Skin epidermis (tissue), 12 donors: ENCODE measurements around the gene CD37.
"Not testable (repeated sequence)": the region's sequence is repeated elsewhere in the genome, so short reads cannot be mapped to it uniquely, and the experiment has no call there.

ENCODE experiments used
- H3K27ac ChIP-seq, 21 experiments: fragments of 200-600 bp; sonication (generic) in 11 of 21; one replicate each; pipeline ENCODE4 v1.5.0; 2020; ENCODE audit warnings: mild to moderate bottlenecking in 3 of 21, inconsistent platforms in 2 of 21, moderate library complexity in 2 of 21
- H3K4me3 ChIP-seq, 7 experiments: fragments of 200-600 bp; sonication (generic) in 2 of 7; one replicate each; pipeline ENCODE4 v1.5.0; 2020; ENCODE audit warnings: inconsistent platforms in 2 of 7, mild to moderate bottlenecking in 2 of 7, moderate library complexity in 1 of 7

CD37 gene

GRCh38 chr19:49327878-49328544 lies 7.2 kb upstream of the CD37 start:
- peak overlapping the region in 1 of 21 experiments; percentile 45 for H3K27ac ChIP-seq
- H3K4me3 ChIP-seq = no peak overlapping the region

DNA sequence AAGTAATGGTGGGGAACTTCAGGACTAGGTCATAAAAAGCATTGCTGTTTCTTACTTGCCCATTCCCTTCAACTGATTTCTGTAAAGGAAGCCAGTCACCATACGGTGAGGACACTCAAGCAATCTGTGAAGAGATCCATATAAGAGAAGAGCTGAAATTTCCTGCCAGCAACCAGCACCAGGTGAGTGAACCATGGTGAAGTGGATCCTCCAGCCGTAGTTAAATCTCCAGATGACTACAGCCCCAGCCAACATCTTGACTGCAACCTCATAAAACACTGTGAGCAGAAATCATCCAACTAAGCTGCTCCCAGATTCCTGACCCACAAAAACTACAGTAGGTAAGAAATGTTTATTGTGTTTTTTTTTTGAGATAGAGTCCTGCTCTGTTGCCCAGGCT lies 6.5 kb upstream of the CD37 start:
- no peak overlapping the region for H3K4me3 ChIP-seq
- H3K27ac ChIP-seq = peak overlapping the region in 1 of 21 experiments; percentile 45

GRCh38 chr19:49331187-49331586 lies 4.0 kb upstream of the CD37 start:
- H3K4me3 ChIP-seq = not testable (repeated sequence)
- peak overlapping the region in 2 of 21 experiments; percentile 0 to 38 for H3K27ac ChIP-seq

GRCh38 chr19:49331616-49332055 lies 3.6 kb upstream of the CD37 start:
- H3K4me3 ChIP-seq = no peak overlapping the region
- peak overlapping the region in 1 of 21 experiments; percentile 38 for H3K27ac ChIP-seq

- H3K27ac ChIP-seq = peak overlapping the region in 8 of 21 experiments; percentile 45 to 95 (median 84)
- H3K4me3 ChIP-seq = not testable (repeated sequence)
Measured at GRCh38 chr19:49332691-49333417, 2.4 kb upstream of the CD37 start.

- no peak overlapping the region for H3K4me3 ChIP-seq
- peak overlapping the region in 14 of 21 experiments; percentile 6 to 95 (median 73) for H3K27ac ChIP-seq
Measured at GRCh38 chr19:49333418-49333805, 1.8 kb upstream of the CD37 start.

DNA sequence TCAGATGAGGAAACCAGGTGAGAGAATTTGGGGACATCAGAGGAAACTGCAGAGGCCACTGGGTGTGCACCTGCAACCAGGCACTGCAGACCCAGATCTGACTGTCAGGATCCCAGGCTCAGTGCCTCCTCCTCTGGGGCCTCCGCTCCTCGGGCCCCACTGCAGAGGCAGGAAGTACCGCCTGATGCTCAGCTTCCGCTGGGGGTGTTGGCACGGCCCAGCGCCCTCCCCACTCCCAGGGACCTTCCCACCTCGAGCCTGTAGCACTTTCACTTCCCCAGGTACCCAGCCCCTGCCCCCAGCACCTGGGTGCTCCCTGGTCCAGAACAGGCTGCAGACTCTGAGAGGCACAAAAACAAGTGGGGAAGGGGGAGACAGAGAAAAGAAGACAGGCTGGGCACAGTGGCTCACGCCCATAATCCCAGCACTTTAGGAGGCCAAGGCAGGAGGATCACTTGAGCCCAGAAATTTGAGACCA lies 1.4 kb upstream of the CD37 start:
- Histone ChIP-seq H3K27ac (peak overlapping the region in 15 of 21 experiments; percentile 6 to 95 (median 68)), H3K4me3 (no peak overlapping the region)

DNA sequence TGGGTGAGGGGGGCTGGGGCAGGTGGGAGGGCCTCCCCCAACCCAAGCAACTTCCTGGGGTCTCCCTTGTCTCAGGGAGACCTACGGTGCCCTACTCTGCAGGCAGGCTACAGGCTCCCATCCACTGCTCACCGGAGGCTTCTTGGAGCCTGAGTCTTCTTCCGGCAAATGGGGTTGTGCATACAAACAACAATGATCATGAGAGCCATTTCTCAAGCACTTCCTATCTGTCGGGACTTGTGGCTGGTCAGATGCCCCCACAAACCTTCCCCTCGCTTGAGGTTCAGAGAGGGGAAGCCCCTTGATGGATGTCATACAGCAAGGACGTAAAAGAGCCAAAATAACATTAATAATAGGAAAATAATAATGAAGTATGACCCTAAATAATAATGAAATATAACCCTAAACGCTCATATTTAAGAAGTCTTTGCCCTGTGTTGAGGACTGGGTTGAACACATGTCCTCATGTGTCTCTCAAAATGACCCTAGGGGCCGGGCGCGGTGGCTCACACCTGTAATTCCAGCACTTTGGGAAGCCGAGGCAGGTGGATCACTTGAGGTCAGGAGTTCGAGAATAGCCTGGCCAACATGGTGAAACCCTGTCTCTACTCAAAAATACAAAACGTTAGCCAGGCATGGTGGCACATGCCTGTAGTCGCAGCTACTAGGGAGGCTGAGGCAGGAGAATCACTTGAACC lies 727 bp downstream of the CD37 start:
- Histone ChIP-seq H3K4me3 (peak overlapping the region; percentile 23 to 39 (median 35)), H3K27ac (peak overlapping the region in 18 of 21 experiments; percentile 18 to 95 (median 74))

DNA sequence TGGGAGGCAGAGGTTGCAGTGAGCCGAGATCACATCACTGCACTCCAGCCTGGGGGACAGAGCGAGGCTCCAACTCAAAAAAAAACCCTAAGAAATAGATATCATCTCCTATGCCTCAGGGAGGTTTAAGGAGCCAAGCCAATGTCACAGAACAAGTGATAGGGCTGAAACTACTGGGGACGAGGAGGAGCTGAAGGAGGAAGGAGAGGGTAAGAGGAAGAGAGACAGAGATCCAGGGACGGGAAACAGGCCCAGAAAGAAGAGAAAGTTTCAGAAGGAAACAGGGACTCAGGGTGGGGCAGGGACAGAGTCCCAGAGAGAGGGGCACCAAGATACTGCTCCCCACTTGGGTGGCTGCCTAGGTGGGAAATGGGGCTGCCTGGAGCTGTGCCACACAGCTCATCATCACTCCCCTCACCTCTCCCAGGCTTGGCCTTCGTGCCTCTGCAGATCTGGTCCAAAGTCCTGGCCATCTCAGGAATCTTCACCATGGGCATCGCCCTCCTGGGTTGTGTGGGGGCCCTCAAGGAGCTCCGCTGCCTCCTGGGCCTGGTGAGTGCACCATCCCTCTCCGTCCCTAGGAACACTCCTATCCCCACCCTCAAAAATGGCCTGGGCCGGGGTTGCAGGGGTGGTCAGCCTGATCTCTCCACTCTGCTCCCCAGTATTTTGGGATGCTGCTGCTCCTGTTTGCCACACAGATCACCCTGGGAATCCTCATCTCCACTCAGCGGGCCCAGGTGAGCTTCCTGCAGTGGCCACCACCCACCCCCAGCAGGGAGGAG lies 1.5 kb downstream of the CD37 start:
- peak overlapping the region in 5 of 21 experiments; percentile 17 to 95 (median 88) for H3K27ac ChIP-seq
- H3K4me3 ChIP-seq = peak overlapping the region in 1 of 7 experiments; percentile 37

- Histone ChIP-seq H3K4me3 (no peak overlapping the region), H3K27ac (peak overlapping the region in 2 of 21 experiments; percentile 82 to 88)
Measured at GRCh38 chr19:49337267-49338022, 2.2 kb downstream of the CD37 start.

DNA sequence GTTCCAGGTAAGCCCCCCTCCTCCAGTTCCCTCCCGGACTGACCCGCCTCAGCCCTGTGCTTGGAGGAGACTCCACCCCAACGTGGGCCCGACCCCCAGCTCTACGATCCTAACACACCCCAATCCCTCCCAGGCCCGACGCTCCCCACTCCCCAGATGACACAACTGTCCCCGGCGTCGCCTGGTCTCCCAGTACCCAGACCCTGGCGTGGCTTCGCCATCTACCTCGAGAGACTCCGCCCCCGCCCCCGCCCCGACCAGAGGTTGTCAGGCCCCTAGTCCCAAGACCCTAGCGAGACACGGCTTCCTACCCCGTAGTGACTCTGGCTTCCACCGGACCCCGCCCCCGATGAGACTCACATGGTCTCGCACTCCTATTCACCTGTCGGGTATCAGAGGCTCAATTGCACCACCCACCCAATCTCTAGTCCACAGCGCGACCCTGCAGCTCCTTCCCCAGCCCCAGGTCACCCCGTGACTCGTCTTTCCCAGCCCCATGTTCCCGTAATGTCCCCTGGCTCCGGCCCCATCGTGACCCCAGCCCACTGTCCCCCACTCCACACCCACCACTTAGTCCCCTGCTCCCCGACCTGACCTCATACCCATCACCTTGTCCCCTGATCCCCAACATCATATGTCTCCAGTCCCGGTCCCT lies 2.9 kb downstream of the CD37 start:
- H3K4me3 ChIP-seq = peak overlapping the region in 1 of 7 experiments; percentile 39
- peak overlapping the region in 1 of 21 experiments; percentile 70 for H3K27ac ChIP-seq

DNA sequence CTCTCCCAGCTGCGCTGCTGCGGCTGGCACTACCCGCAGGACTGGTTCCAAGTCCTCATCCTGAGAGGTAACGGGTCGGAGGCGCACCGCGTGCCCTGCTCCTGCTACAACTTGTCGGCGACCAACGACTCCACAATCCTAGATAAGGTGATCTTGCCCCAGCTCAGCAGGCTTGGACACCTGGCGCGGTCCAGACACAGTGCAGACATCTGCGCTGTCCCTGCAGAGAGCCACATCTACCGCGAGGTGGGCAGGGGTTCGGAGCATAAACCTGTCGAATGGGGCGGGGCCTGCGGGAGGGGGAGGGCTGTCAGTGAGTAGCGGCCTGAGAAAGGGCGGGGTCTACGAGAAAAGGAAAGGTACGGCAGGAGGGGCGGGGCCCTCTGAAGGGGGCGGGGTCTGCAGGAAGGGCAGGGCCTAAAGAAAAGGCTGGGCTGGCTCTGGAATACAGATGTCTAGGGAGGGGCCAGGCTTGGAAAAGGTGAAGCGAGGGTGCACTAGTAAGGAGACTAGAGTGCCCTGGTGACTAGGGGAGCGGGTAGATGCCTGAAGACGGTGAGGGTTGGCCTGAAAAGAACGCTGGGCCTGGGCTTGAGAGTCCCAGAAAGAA lies 3.6 kb downstream of the CD37 start:
- peak overlapping the region in 7 of 21 experiments; percentile 28 to 81 (median 70) for H3K27ac ChIP-seq
- peak overlapping the region in 6 of 7 experiments; percentile 13 to 39 (median 24) for H3K4me3 ChIP-seq

DNA sequence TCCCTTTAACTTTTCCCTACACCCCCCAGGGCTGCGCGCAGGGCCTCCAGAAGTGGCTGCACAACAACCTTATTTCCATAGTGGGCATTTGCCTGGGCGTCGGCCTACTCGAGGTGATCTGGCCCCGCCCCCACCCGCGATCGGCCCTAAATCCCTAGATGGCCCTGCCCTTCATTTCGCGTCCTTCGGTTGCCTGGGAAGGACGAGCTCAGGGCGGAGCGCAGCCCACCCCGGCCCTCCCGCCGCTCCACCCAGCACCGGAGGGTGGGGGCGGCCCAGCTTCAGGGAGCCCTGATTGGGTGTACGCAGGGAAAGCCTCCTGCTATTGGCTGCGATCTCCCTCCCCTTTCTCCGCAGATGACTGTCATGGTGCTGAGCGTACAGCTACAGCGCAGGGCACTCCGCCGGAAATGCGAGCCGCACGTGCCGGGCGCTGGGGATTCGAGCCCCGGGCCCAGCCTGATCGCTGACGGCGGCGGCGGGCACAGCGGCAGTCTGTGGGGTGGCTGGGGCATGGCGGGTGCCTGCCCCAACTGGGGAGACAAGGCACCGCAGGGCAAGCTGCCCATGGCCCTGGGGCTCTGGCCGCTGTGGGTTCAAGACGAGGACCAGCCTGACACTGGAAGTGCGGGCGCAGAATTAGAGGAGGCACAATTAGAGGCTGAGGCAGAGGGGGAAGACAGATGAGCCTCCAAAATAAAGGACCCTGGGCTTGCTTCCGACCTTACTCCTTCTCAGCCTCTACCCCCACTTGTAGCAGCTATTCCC lies 4.3 kb downstream of the CD37 start:
- H3K27ac ChIP-seq = peak overlapping the region in 17 of 21 experiments; percentile 16 to 81 (median 59)
- H3K4me3 ChIP-seq = peak overlapping the region in 6 of 7 experiments; percentile 13 to 39 (median 24)

DNA sequence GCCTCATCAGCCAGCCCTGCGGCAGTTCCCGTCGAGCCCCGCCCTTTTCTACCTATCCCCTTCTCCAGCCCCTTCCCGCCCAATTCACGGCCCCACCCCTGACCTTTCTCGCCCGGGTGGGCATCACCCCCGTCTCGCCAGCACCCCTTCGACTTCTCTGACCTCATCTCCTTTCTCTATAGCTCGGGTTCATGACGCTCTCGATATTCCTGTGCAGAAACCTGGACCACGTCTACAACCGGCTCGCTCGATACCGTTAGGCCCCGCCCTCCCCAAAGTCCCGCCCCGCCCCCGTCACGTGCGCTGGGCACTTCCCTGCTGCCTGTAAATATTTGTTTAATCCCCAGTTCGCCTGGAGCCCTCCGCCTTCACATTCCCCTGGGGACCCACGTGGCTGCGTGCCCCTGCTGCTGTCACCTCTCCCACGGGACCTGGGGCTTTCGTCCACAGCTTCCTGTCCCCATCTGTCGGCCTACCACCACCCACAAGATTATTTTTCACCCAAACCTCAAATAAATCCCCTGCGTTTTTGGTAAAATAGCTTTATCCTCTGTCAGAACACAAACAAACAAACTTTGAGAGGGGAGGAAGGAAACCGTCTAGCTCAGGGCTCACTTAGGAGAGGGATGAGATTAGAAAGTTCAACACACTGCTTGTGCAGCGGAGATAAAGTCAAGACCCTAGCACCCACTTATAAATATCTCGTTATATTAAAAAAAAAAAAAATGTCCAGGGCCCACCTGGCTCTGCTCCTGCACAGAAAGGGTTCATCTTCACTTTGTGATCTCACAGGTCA lies 5.1 kb downstream of the CD37 start:
- peak overlapping the region in 15 of 21 experiments; percentile 16 to 81 (median 63) for H3K27ac ChIP-seq
- H3K4me3 ChIP-seq = peak overlapping the region in 5 of 7 experiments; percentile 13 to 39 (median 30)

DNA sequence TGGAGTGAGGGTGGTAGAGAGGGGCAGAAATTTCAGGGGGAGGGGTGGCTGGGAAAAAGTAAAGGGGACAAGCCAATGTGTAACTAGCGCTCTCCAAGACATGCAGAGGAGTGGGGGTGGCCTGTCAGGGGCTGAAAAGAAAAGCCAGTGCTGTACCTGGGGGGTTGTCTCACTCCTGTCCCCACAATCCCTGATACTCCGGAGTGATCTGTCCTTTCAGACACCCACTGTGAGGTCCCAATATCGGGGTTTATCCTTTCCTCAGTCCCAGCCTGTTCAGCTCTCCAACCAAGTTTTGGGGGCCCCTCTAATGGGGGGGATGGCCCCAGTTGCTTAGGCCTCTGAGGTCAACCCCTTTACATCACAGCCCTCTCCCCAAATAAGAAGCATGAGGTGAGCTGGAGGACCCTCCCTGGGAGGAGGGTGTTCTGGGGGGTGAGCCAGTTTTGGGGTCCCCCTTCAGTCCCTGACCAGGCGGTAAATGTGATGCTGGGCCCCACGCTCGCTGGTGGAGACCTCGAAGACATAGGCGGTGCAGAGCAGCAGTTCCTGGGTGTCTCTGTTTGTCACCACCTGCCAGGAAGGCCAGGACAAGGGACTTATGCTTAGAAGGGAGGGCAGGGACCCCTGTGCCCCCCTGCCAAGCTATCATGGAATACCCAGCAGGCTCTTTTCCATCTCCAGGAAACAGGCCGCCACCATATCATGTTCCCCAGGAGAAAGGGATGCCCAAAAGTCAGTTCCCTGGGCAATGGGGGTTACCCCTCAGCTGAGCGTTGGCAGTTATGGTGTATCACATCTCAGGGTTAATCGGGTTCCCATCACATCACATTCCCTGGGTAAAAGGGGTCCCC lies 5.9 kb downstream of the CD37 start:
- no peak overlapping the region for H3K4me3 ChIP-seq
- peak overlapping the region in 7 of 21 experiments; percentile 36 to 81 (median 63) for H3K27ac ChIP-seq
